Stimulated activated CD4-positive, alpha-beta T cell treated with anti-CD3 and anti-CD28 coated beads, TNF-alpha, amount 100 ng/mL, for 1 hour (primary cell): ENCODE data around the gene ZFHX3.

Experiments
- DNase-seq, 3 donors: peaks; one replicate each; pipeline ENCODE4 v3.0.0-alpha.2; 2020; ENCODE audit warnings: low read depth in 3 of 3, low spot score in 1 of 3

ZFHX3 gene

DNA sequence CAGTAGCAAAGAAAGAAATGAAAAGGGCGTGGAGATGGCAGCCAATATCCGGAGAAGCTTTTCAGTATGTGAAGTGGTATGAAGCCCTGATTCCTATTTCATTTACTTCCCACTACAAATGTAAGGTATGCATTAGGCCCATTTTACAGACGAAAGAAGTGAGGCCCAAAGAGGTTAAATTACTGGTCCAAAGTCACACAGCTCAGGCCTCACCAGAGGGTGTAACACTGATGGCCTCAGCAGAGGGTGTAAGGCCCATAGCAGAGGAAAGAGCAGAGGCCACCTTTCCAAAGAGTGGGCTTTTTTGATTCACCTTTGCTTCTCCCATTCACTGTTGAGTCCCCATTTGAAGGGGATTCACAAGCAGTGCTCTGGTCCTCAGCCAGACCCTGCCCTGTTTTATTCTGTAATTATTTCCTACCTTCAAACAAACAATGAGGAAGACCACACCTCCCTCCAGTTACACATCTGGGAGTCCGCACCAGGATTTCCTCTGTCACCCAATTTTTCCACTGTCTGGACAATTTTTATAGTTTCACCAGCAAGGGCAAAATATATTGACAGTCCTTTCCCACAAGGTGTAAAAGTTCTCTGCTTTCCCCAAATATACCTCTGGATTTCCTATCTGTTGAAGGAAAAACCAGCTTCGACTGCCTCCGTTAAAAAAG is 7.1 kb downstream of the ZFHX3 start:
- DNase-seq: no peak

DNA sequence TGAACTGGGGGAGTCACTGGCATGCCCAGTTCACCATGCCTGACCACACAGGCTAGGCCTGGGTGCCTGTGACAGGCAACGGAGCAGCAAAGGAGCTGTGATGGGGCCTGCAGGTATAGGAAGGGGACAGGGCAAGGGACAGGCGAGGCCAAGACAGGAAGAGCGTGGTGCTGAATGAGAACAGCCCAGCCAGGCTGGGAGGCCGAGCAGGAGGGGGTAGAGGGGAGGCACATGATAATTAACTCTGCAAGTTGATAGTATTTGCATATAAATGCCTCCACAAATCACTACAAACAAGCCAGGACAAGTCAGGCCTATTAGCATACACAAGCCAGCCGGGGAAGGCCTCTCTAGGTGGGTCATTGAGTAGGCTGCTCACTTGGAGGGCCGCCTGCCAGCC is 7.8 kb downstream of the ZFHX3 start:
- DNase-seq: no peak

- DNase-seq: no peak
Observed at GRCh38 chr16:73037845-73038570, 9.9 kb downstream of the ZFHX3 start.

DNA sequence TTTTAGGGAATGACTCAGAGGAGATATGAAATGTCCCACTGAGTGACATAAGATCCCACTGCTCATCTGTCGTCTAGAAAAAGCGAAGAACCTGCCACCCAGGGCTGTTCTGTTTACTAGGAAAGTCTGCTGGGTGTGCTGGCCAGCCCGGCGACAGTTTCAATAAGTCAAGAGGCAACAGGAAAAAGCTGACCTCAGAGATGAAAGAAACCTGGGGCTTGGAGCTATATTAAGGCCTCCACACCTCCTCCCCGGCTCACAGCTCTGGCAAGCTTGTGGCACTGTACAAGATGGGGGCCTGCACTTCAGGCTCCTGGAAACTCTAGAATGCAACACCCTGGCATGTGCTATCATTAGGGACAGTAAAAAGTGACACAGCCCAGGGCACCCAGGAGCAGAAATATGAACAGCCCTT is 10.6 kb downstream of the ZFHX3 start:
- DNase-seq: no peak

DNA sequence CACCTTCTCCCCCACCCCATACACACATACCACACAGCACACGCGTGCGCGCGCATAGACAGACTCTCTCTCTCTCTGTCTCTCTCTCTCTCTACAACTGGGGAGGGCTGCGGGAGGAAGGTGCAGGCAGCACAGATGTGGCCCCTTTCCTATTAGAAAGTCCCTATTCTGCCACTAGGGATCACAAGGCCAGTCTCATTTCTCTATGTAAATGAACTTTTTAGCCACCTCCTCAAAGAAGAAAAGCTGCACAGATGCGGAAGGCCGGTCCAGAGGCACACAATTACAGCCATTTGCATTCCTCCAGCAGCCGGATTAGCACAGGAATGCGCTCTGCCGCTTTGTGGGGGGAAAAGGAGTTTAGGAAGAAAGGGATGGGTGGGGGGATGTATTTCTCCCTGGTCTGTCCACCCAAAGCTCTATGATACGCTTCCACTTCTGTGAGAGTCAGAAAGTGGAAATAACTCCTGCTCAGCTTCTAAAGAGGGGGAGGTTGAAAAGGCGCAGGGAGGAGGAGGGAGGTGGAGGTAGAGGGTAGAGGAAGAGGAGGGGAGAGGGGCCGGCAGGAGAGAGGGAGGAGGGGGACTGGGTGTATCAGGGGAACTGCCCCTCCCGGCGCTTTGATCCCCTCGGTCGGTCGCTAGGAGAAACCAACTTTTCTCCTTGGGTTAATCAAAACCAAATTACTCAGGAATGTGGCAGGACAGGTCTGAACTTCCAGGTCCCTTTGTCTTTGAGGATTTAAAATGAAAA is 11.7 kb downstream of the ZFHX3 start:
- no peak for DNase-seq

DNA sequence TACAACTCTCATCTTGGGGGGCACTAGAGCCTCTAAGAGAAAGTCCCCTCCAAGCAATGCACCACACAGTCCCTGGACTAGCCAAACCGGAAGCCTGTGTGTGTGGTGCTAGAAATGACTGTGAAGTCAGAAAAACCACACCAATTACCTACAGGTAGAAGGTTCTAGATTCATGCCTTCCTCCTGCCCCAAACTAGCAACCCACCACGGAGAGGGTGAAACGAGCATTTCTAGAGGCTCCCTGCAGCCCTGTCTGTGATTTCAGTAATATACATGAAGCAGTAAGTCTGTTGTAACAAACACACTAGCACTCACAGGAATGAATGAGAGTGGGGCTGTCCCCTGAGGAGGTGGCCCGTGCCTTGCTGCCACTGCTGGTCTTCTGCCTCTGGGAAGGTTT is 13.6 kb downstream of the ZFHX3 start:
- DNase-seq: no peak

DNA sequence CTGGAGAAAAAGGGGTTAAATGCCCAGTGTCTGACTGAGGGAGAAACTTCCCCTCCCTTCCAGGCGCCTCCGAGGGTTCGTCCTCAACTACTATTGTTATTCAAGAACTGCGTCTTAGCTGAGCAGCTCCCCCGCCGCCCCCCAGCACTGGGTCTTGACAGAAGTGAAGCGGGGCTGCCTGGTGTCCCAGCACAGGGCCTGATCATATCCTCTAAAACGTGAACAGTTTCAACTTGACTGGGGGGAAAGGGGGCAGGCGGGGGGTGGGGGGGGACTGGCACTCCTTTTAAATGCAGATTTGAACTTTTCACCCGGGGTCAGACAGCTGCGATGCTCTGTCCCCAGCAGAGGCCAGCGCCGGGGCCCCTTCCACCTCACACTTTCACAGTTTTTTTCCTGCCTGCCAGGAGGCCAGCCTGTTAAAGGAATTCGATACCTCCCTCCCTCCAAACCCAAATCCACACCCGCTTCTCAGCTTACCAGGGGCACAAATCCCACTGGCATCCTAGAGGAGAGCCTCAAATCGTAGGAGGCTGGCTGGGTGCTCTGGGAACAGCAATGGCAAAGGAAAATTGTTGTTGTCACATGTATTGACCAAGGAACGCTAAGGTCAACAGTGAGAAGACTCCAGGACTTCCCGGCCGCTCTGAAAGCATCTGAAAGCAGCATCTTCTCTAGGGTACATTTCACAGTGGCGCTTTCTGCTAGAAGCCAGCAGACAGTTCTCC is 14.5 kb downstream of the ZFHX3 start:
- DNase-seq: no peak

DNA sequence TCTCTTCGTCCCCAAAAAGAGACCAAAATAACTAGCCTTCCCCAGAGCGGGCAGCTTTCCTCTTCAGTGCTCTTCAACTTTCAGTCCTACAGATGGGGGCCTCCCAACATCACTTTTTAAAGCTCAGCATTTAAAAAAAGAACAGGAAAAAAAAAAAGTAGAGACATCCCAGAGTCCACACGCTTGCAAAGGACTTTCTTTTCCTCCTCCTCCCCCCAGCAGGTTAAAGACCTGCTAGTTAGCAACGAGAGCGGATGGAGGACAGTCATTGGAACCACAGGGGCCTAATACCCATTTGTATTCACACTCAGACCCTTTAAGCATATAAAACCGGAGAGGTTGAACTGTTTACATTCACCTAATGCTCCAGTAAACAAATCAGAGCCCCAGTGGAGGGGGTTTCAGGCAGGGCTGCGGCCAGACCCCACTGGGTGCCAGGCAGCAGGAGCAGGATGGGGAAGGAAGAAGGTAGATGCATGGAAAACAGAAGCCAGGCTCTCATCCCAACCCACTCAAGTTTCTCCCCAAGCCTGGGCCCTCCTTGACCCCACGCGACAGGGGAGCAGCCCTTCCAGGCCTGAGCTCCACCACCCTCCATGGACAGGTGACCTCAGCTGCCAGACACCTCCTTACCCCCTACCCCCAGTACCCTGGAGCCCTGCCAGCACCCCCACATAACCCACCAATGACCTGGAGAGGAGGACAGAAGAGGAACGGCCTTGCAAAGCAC is 15.2 kb downstream of the ZFHX3 start:
- no peak for DNase-seq

DNA sequence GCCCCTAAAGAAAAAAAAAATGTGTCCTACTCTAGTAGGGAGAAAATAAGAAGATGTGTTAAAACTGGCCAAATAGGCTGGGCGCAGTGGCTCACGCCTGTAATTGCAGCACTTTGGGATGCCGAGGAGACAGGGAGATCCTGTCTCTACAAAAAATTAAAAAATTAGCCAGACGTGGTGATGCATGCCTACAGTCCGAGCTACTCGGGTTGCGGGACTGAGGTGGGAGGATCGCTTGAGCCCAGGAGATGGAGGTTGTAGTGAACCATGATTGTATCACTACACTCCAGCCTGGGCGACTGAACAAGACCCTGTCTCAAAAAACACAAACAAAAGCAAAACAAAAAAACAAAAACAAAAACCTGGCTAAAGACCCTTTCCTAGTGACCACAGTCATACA is 15.9 kb downstream of the ZFHX3 start:
- no peak for DNase-seq

DNA sequence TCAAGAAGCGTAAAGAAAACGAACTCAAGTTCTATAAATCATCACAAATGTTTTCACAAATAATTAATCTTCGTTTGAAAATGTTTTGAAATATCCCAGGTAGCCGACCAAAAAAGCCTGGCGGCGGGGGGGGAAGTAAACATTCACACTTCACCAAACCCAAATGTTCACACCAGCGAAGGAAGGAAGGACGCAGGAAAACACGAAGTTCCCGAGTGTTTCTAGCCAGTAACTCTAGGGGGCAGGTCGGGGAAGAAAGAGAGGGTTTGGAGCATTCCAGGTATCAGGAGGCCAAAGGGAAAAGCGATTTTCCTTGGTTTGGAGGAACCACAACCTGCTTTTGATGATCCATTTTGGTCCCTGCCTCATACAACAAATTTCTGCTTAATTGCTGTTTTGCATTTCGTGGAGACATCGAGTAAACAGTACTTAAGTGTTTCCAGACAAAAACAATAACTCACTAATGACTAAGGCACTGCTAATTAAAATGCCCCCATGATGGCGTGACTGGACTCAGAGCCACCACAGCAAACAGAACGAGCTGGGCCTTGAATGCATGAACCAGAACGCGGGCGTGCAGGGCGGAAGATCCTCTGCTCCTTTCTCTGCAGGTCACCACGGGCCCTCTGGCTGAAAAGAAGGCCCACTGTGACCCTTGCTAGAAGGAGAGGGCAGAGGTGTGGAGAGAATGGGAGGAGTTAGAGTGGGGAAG is 16.6 kb downstream of the ZFHX3 start:
- DNase-seq: no peak

- no peak for DNase-seq
Observed at GRCh38 chr16:73028721-73029361, 19.1 kb downstream of the ZFHX3 start.

DNA sequence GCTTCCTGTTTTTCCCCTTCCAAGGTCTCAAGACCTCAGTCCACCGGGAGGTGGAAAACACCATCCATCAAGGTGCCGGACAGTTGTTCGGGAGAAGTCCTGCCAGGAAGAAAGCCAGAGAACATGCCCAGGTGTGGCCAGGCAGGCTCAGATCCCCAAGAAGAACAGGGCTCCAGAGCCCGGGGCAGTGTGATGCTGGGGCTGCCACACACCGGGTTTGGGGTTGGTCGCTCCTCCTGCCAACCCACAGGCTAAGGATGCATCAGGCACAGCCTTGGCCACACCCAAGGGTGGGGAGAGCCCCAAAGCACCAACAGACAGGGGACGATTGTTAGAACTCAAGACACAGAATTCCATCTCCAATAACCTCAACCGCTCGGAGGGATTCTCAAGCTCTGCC is 19.7 kb downstream of the ZFHX3 start:
- no peak for DNase-seq

GRCh38 chr16:73027685-73028111 is 20.2 kb downstream of the ZFHX3 start:
- DNase-seq: no peak

- no peak for DNase-seq
Observed at GRCh38 chr16:73026754-73027684, 20.9 kb downstream of the ZFHX3 start.

- no peak for DNase-seq
Observed at GRCh38 chr16:73025856-73026210, 22.1 kb downstream of the ZFHX3 start.

DNA sequence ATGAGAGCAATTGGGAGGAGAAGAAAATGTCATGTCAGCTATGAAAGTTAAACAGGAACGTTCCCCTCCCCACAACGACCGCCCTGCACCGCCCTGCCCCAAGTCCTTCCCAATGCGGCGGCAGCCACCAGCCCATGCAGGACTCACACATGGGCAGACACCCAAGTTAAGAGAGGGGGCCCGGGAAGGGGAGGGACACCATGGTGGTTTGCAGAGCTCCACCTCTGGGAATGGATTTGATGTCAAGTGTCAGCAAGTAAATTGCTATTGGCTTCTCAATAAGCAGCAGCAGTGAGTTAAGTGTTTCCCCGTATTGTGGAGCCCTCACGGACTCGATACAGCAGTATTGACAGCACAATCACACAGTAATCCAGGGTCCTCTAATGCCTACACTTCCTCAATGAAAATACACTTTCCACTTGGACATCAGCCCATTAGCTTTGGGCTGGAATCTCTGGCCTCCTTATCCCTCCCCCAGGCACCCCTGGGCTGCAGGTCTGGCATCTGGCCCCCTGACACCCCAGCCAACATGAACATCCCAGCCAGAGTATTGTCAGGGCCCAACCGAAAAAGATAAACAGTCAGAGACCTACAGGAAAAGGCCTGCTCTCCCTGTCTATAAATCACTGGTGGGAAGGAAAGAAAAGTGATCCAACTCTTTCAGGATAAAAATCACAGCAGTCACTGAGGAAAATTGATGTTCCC is 22.6 kb downstream of the ZFHX3 start:
- DNase-seq: no peak

DNA sequence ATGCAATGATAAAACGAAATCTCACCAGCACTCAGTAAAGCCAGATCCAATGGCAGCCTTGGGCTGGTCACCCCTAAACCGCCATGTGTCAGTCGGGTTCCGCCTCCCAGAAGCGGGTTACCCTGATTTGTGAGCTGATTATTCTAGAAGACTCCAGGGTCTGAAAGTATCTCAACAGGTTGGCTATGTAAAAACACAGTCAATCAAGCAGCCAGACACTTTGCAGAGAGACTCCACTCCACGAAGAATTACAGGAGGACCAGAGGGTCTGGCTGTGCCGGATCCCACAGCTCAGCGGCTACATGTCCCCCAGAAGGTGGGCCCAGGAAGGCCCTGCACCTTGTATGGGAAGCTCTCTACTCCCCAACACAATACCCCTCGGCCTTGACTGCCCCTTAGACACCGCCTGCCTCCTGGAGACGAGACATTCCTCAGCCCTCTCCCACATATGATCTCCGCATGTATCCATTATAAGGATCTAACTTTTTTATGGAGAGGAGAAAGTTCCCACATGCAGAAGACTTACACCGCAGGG is 23.3 kb downstream of the ZFHX3 start:
- DNase-seq: no peak
